Testis (tissue), 2 donors: ENCODE results near the gene BTN1A1.

Experiments
- CTCF ChIP-seq, 3 experiments: fragments of 450-650 bp in 2 of 3; fragments of 200-600 bp in 1 of 3; sonication (generic) in 1 of 3; IDR thresholded peaks; one replicate each; pipeline ENCODE4 v1.5.1; 2016 to 2019; ENCODE audit warnings: antibody characterized with exemption in 3 of 3, mild to moderate bottlenecking in 2 of 3, moderate library complexity in 1 of 3
- POLR2A ChIP-seq: fragments of 450-650 bp; IDR thresholded peaks from one replicate; pipeline ENCODE4 v1.6.1; 2017; ENCODE audit warnings: antibody characterized with exemption, mild to moderate bottlenecking, moderate library complexity

GRCh38 chr6:26514984-26515383 is 14.9 kb downstream of the BTN1A1 start:
- no peak for TF ChIP-seq CTCF (IDR thresholded peaks at IDR 0.05)
- no peak for TF ChIP-seq POLR2A
